K562 (cell line): ENCODE measurements around the gene NABP1. TPM values are rescaled to one million over a fixed set of nuclear protein-coding genes. Genes with fewer than 3 reads are reported as not detected.

Experiments used
- BCL6 ChIP-seq: fragments of 250-450 bp; sonication (Bioruptor Pico); IDR thresholded peaks from 2 replicates; pipeline ENCODE4 v1.4.0; 2020
- BDP1 ChIP-seq: IDR thresholded peaks from 3 replicates; pipeline ENCODE4 v1.6.1; 2011; ENCODE audit not compliant: insufficient read length, insufficient read depth
- CSDE1 ChIP-seq, 2 experiments: fragments of 450-650 bp; IDR thresholded peaks; 2 replicates each; pipeline ENCODE4 v1.6.1; 2016; ENCODE audit warnings: mild to moderate bottlenecking in 1 of 2
- CTCF ChIP-seq, 3 experiments: IDR thresholded peaks in 2 of 3; conservative IDR thresholded peaks in 1 of 3; 2 replicates each; pipeline ENCODE4 v1.5.1; 2011 to 2012; ENCODE audit warnings: low read length in 3 of 3, mild to moderate bottlenecking in 3 of 3, control low read depth in 2 of 3, improper control_type of control experiment in 1 of 3, inconsistent platforms in 1 of 3, low read depth in 1 of 3, mixed read lengths in 1 of 3, moderate library complexity in 1 of 3; ENCODE audit not compliant: insufficient read depth in 2 of 3
- GTF3C2 ChIP-seq: IDR thresholded peaks from 3 replicates; pipeline ENCODE4 v1.6.1; 2011; ENCODE audit warnings: borderline replicate concordance, mild to moderate bottlenecking, moderate library complexity; ENCODE audit not compliant: insufficient read length; ENCODE audit errors: extremely low read depth
- HDGF ChIP-seq: fragments of 450-650 bp; IDR thresholded peaks from 2 replicates; pipeline ENCODE4 v1.6.1; 2016
- MCM5 ChIP-seq: fragments of 450-650 bp; IDR thresholded peaks from 2 replicates; pipeline ENCODE4 v1.6.1; 2016; ENCODE audit warnings: low read depth
- MEF2D ChIP-seq: conservative IDR thresholded peaks from 2 replicates; pipeline ENCODE4 v1.6.1; 2016; ENCODE audit warnings: low read depth, missing genetic modification characterization, missing compliant biosample characterization
- MLLT1 ChIP-seq, 2 experiments: fragments of 450-650 bp; IDR thresholded peaks; 2 replicates each; pipeline ENCODE4 v1.6.1; 2016
- MNT ChIP-seq, 2 experiments: fragments of 450-650 bp; conservative IDR thresholded peaks; 2 replicates each; pipeline ENCODE4 v1.6.1; 2017; ENCODE audit warnings: mild to moderate bottlenecking in 2 of 2, moderate library complexity in 2 of 2
- NFIC ChIP-seq: fragments of 450-650 bp; IDR thresholded peaks from 2 replicates; pipeline ENCODE4 v1.6.1; 2017; ENCODE audit warnings: mild to moderate bottlenecking, inconsistent platforms
- POLR2A ChIP-seq: fragments of 450-650 bp; conservative IDR thresholded peaks from 2 replicates; pipeline ENCODE4 v1.6.1; 2016
- SMC3 ChIP-seq: conservative IDR thresholded peaks from 2 replicates; pipeline ENCODE4 v1.6.1; 2011; ENCODE audit warnings: low read depth, low read length, improper control_type of control experiment; ENCODE audit not compliant: insufficient read depth
- SOX6 ChIP-seq: fragments of 450-650 bp; IDR thresholded peaks from 2 replicates; pipeline ENCODE4 v1.6.1; 2014; ENCODE audit warnings: mild to moderate bottlenecking
- SRSF9 ChIP-seq: fragments of 200-400 bp; formaldehyde crosslinking; IDR thresholded peaks from 2 replicates; pipeline ENCODE4 v1.6.1; 2017; ENCODE audit warnings: low read depth, low read length, borderline replicate concordance
- STAG1 ChIP-seq: sonication (generic); formaldehyde crosslinking; IDR thresholded peaks from 2 replicates; pipeline ENCODE4 v1.5.0; 2020; ENCODE audit warnings: missing genetic modification reagents, borderline replicate concordance
- TAF1 ChIP-seq: IDR thresholded peaks from 2 replicates; pipeline ENCODE4 v1.6.1; 2011; ENCODE audit warnings: mild to moderate bottlenecking, low read length, moderate library complexity; ENCODE audit not compliant: insufficient read depth, control insufficient read depth, severe bottlenecking; ENCODE audit errors: extremely low read depth
- TEAD1 ChIP-seq, 2 experiments: fragments of 450-650 bp in 1 of 2; sonication (generic) in 1 of 2; formaldehyde crosslinking; IDR thresholded peaks; 2 replicates each; pipeline versions ENCODE4 v1.4.0 to v1.8.0; 2020 to 2022; ENCODE audit warnings: mild to moderate bottlenecking in 2 of 2, missing genetic modification reagents in 1 of 2
- THRAP3 ChIP-seq: fragments of 450-650 bp; IDR thresholded peaks from 2 replicates; pipeline ENCODE4 v1.6.1; 2016; ENCODE audit warnings: mild to moderate bottlenecking, inconsistent platforms, borderline replicate concordance
- ZNF766 ChIP-seq: fragments of 200-800 bp; sonication (Bioruptor generic); conservative IDR thresholded peaks from 2 replicates; pipeline ENCODE4 v1.6.1; 2016; ENCODE audit warnings: missing genetic modification characterization, missing compliant biosample characterization
- polyA plus RNA-seq, 8 experiments: library from polyadenylated mRNA; depleted of rRNA in 4 of 8; stranded (reverse) in 5 of 8; unstranded in 3 of 8; fragments of >200 nt; fragmentation: Nextera tagmentation in 2 of 8; fragmentation: Illumina TruSeq in 1 of 8; extraction: Ambion mirVana in 2 of 8; extraction: Trizol in 1 of 8; gene quantifications; 2 replicates each; pipeline versions ENCODE4 v1.2.1 to v1.2.3, GENCODE V29; 2011 to 2014; ENCODE audit warnings: inconsistent platforms in 1 of 8, missing spikeins in 1 of 8
- total RNA-seq, 7 experiments: library from RNA; depleted of rRNA in 6 of 7; stranded (reverse); fragments of >200 nt in 6 of 7; fragmentation: Illumina TruSeq in 2 of 7; extraction: Trizol in 2 of 7; gene quantifications; 2 replicates each; pipeline versions ENCODE4 v1.2.1 to v1.2.3, GENCODE V29; 2011 to 2021; ENCODE audit warnings: low replicate concordance in 1 of 7

NABP1 gene
- total and polyA plus RNA-seq, 9 of the 15 experiments (the other 6 are each of a cell fraction or from before 2014, with no cell fraction given), result 12.8 to 44.0 (median 20.2) TPM

GRCh38 chr2:191691016-191691735 is 13.2 kb downstream of the NABP1 start (continued):
- TF ChIP-seq CTCF (IDR thresholded peaks at IDR 0.05 in 2 of 3, conservative IDR thresholded peaks at IDR 0.05 in 1 of 3; ENCODE audit: insufficient read depth in 2 of 3, low read depth in 1 of 3, low read length in 3 of 3) (peak; percentile 58 to 78 (median 66); a peak in 5 of 6 replicates), THRAP3 (no peak), BCL6 (CRISPR knock-in tag) (no peak), GTF3C2 (no peak), CSDE1 (IDR thresholded peaks at IDR 0.05) (no peak), MCM5 (no peak), SOX6 (no peak), TAF1 (no peak), MNT (conservative IDR thresholded peaks at IDR 0.05) (peak; percentile 28 to 56; a peak in 1 of 4 replicates), MLLT1 (IDR thresholded peaks at IDR 0.05) (no peak), BDP1 (no peak), SRSF9 (no peak), NFIC (no peak), ZNF766 (CRISPR knock-in tag) (no peak), POLR2A (peak; percentile 52), MEF2D (tag) (no peak), STAG1 (no peak), SMC3 (peak; percentile 47; the same call in 1 of the 2 replicates), HDGF (0 out of 2 replicates have a peak, but pooled peaks have one; percentile 13), TEAD1 (CRISPR knock-in tag; IDR thresholded peaks at IDR 0.05) (0 out of 4 replicates have a peak, but pooled peaks of 1 of the 2 experiments have one; percentile 9)
